HG03175 (cell line): ENCODE results near the gene EMX2.

Experiments used
- ATAC-seq: cut with Tn5 transposase; IDR thresholded peaks from one replicate; pipeline ENCODE4 v1.9.1; 2021; ENCODE audit warnings: mild to moderate bottlenecking, moderate library complexity; ENCODE audit not compliant: unreplicated experiment

The EMX2 gene

DNA sequence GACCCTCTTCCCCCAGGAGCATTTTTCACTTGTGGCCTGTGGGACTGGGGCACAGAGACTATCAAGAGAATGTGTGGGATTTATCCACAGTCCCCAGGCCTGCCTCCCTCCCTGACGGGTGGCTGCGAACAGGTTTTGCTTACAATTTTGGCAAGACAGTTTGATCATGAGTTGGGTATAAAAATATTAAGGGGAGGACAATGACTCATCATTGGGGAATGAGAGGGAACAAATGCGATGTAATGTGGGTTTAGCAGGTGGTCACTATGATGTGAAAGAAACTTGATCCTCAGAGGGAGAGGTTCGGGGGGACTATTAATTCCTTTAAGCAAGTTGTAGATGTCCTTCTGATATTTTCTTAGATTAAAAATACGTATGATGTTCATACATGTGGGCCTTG is 52.2 kb downstream of the EMX2 start:
- ATAC-seq: no peak

DNA sequence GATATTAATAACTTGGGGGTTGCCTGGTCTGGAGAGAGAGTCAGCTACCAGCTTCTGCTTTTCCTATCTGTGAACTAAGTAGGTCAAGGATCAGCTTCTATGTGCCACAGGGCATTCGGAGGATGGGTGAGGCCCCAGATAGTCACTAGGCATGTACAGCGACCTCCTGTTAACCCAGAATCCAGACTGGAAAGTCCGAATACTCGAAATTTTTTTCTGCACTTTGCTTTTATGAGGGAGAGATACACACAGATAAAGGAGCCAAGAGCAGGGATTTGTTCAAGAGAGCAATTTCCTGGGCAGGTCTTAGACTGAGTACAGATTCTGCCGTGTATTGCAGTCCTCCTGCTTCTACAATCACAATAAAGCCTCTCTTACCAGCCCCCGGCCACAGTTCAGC is 54.2 kb downstream of the EMX2 start:
- ATAC-seq: no peak

DNA sequence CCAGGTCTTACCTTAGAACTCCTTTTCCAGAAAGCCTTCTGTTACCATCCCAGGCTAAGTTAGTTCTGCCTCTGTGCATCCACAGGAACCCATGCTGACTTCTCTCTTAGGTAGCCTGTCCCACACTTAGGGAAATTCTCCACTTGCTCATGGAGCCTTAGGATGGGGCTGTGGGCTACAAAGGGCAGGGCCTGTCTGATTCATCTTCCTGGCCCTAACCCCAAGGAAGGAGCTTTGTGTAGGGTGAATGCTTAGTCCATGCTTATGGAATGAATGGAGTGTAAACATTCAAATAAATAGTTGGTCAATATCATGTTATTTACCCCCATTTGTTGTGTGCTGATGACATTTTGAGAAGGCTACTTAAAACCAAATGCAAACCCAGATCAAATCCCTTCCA is 54.7 kb downstream of the EMX2 start:
- ATAC-seq: no peak
